Activated B cell treated with CpG ODN at 0.5 μM for 24 hours (primary cell): ENCODE results near the gene NPS. TPM values are rescaled to one million over a fixed set of nuclear protein-coding genes. Genes with fewer than 3 reads are reported as not detected.

Experiments
- ATAC-seq: fragments of 200-7000 bp; cut with Tn5 transposase; one replicate; pipeline ENCODE4 v1.10.0; 2021; ENCODE audit warnings: low read depth, mild to moderate bottlenecking, moderate library complexity
- CTCF ChIA-PET: fragments of 350-600 bp; sonication (Branson Sonifier 250); formaldehyde crosslinking; loops from one replicate; lab custom pipeline; 2021; ENCODE audit warnings: antibody characterized with exemption; lab: Charles Lee
- POLR2A ChIA-PET: fragments of 350-600 bp; sonication (Branson Sonifier 250); formaldehyde crosslinking; loops from one replicate; lab custom pipeline; 2021; ENCODE audit warnings: antibody characterized with exemption; lab: Charles Lee
- DNase-seq: peaks from one replicate; pipeline ENCODE4 v3.0.0; 2022
- H3K27ac Mint-ChIP-seq: one replicate; pipeline ENCODE4 v1.8.0; 2020; ENCODE audit warnings: mixed read lengths
- H3K27me3 Mint-ChIP-seq: one replicate; pipeline ENCODE4 v1.8.0; 2021; ENCODE audit warnings: mixed read lengths
- H3K36me3 Mint-ChIP-seq: one replicate; pipeline ENCODE4 v1.8.0; 2021; ENCODE audit warnings: low read depth, mixed read lengths
- H3K4me1 Mint-ChIP-seq: one replicate; pipeline ENCODE4 v1.8.0; 2021; ENCODE audit warnings: mixed read lengths
- H3K4me3 Mint-ChIP-seq: one replicate; pipeline ENCODE4 v1.8.0; 2020; ENCODE audit warnings: mild to moderate bottlenecking, mixed read lengths
- H3K9me3 Mint-ChIP-seq: one replicate; pipeline ENCODE4 v1.8.0; 2020; ENCODE audit warnings: mixed read lengths
- intact Hi-C: fragments of 100-400 bp; cut with micrococcal nuclease; formaldehyde crosslinking; loops from one replicate; pipeline ENCODE4 v1.15.1; 2024
- total RNA-seq: library from RNA; stranded (reverse); gene quantifications from 2 replicates; pipeline ENCODE4 v1.2.3, GENCODE V29; 2022
- TF ChIP-seq, protein P1 (sequence below): fragments of 200-600 bp; IDR thresholded peaks from one replicate; pipeline ENCODE4 v1.8.0; 2022; ENCODE audit warnings: antibody characterized with exemption, mild to moderate bottlenecking

Gene NPS
- total RNA-seq, 1 donor from 2014 or later, result not detected

GRCh38 chr10:127600479-127600878 lies 51.4 kb downstream of the NPS start:
- ChIA-PET CTCF (no interaction called here), POLR2A (no interaction called here)
- H3K27ac Mint-ChIP-seq, result no peak overlapping the region
- intact Hi-C loops, result no loop called here
- H3K9me3 Mint-ChIP-seq, result peaks cover 3% of the 10 kb centered on the region
- ATAC-seq, result no peak
- no peaks in the 10 kb centered on the region for H3K4me1 Mint-ChIP-seq
- TF ChIP-seq, protein P1, sequence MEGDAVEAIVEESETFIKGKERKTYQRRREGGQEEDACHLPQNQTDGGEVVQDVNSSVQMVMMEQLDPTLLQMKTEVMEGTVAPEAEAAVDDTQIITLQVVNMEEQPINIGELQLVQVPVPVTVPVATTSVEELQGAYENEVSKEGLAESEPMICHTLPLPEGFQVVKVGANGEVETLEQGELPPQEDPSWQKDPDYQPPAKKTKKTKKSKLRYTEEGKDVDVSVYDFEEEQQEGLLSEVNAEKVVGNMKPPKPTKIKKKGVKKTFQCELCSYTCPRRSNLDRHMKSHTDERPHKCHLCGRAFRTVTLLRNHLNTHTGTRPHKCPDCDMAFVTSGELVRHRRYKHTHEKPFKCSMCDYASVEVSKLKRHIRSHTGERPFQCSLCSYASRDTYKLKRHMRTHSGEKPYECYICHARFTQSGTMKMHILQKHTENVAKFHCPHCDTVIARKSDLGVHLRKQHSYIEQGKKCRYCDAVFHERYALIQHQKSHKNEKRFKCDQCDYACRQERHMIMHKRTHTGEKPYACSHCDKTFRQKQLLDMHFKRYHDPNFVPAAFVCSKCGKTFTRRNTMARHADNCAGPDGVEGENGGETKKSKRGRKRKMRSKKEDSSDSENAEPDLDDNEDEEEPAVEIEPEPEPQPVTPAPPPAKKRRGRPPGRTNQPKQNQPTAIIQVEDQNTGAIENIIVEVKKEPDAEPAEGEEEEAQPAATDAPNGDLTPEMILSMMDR, result no peak
- H3K36me3 Mint-ChIP-seq, result no peaks in the 10 kb centered on the region
- DNase-seq, result no peak
- H3K4me3 Mint-ChIP-seq, result no peak overlapping the region
- no peaks in the 10 kb centered on the region for H3K27me3 Mint-ChIP-seq

Other genes starting within 250 kb of the NPS start
- gene FOXI2, start 187.9 kb downstream of the NPS start, total RNA-seq, result not detected in 2 replicates